Measurements from ENCODE around the gene FYN.

DNA sequence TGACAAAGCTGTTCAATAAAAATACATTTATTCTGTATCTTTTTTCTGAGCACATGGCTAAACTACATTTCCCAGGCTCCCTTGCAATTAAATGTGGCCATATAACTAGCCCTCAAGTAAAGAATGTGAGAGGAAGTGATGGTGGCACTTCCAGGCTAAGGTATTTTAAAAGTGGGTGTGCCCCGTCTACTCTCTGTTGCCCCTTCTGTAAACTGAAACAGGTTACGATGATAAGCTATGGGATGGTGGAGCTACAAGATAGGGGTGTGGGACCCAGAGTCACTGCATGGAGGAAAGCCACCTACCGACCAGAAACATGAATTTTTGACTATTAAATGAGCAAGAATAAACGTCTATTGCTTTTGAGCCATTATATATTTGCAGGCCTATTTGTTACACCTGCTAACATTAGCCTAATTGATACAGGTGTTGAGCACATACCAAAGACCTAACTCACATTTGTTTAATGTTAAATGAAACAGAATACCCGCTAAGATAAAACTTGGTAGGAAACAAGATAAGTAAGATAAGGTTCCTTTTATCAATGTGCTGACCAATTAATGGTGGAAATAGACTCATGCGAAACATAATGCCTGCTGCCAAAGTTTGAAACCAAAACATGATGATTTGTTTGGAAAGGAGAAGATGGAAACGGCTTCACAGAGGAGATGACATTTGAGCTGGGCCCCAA, 3.1 kb downstream of the FYN start:
- TF ChIP-seq, protein P1, sequence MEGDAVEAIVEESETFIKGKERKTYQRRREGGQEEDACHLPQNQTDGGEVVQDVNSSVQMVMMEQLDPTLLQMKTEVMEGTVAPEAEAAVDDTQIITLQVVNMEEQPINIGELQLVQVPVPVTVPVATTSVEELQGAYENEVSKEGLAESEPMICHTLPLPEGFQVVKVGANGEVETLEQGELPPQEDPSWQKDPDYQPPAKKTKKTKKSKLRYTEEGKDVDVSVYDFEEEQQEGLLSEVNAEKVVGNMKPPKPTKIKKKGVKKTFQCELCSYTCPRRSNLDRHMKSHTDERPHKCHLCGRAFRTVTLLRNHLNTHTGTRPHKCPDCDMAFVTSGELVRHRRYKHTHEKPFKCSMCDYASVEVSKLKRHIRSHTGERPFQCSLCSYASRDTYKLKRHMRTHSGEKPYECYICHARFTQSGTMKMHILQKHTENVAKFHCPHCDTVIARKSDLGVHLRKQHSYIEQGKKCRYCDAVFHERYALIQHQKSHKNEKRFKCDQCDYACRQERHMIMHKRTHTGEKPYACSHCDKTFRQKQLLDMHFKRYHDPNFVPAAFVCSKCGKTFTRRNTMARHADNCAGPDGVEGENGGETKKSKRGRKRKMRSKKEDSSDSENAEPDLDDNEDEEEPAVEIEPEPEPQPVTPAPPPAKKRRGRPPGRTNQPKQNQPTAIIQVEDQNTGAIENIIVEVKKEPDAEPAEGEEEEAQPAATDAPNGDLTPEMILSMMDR (IDR thresholded peaks at IDR 0.05; ENCODE audit: insufficient read depth, low read length, poor library complexity, severe bottlenecking): no peak
- TF ChIP-seq EZH2phosphoT487 (conservative IDR thresholded peaks at IDR 0.05; ENCODE audit: low read length): no peak

Data from SU-DHL-6 (cell line).